Effector memory CD8-positive, alpha-beta T cell (primary cell): ENCODE results near the gene RFX5.

Source experiments
- ATAC-seq: fragments of 150-1000 bp; cut with Tn5 transposase; replicated peaks from 2 replicates; pipeline ENCODE4 v1.10.0; 2021; ENCODE audit warnings: mild to moderate bottlenecking, moderate library complexity
- DNase-seq, 3 experiments: peaks; one replicate each; pipeline ENCODE4 v3.0.0; 2021
- H3K27ac Mint-ChIP-seq, 2 donors: one replicate each; pipeline ENCODE4 v1.8.0; 2022; ENCODE audit warnings: mild to moderate bottlenecking in 2 of 2, mixed read lengths in 2 of 2, moderate library complexity in 2 of 2
- H3K27me3 Mint-ChIP-seq, 2 donors: one replicate each; pipeline ENCODE4 v1.8.0; 2022; ENCODE audit warnings: mixed read lengths in 2 of 2
- H3K36me3 Mint-ChIP-seq: one replicate; pipeline ENCODE4 v1.8.0; 2022; ENCODE audit warnings: mild to moderate bottlenecking, moderate library complexity, mixed read lengths; ENCODE audit not compliant: insufficient read depth
- H3K4me1 Mint-ChIP-seq, 2 donors: one replicate each; pipeline ENCODE4 v1.8.0; 2022; ENCODE audit warnings: low read depth in 2 of 2, mixed read lengths in 2 of 2
- H3K4me3 Mint-ChIP-seq, 2 donors: one replicate each; pipeline ENCODE4 v1.8.0; 2022; ENCODE audit warnings: mild to moderate bottlenecking in 2 of 2, mixed read lengths in 2 of 2, moderate library complexity in 2 of 2
- H3K9me3 Mint-ChIP-seq, 2 donors: one replicate each; pipeline ENCODE4 v1.8.0; 2022; ENCODE audit warnings: mixed read lengths in 2 of 2

Gene RFX5

GRCh38 chr1:151293093-151293492 is 54.0 kb downstream of the RFX5 start:
- Mint-ChIP-seq H3K9me3 (no peaks in the 10 kb centered on the region), H3K27me3 (no peaks in the 10 kb centered on the region), H3K36me3 (peaks cover 59% of the 10 kb centered on the region), H3K4me3 (no peak overlapping the region), H3K4me1 (peaks cover 8 to 19% of the 10 kb centered on the region in 2 donors), H3K27ac (peak overlapping the region; percentile 85 to 87)
- DNase-seq (no peak), ATAC-seq (no peak)

GRCh38 chr1:151292207-151293030 is 54.6 kb downstream of the RFX5 start:
- peak overlapping the region; percentile 85 to 87 for H3K27ac Mint-ChIP-seq
- no peaks in the 10 kb centered on the region for H3K27me3 Mint-ChIP-seq
- DNase-seq, result no peak
- no peaks in the 10 kb centered on the region for H3K9me3 Mint-ChIP-seq
- peaks cover 8 to 19% of the 10 kb centered on the region in 2 donors for H3K4me1 Mint-ChIP-seq
- ATAC-seq, result peak; percentile 70
- H3K36me3 Mint-ChIP-seq, result peaks cover 53% of the 10 kb centered on the region
- H3K4me3 Mint-ChIP-seq, result no peak overlapping the region

GRCh38 chr1:151290709-151291303 is 56.2 kb downstream of the RFX5 start:
- Mint-ChIP-seq H3K9me3 (no peaks in the 10 kb centered on the region), H3K4me1 (peaks cover 17 to 21% of the 10 kb centered on the region in 2 donors), H3K27ac (peak overlapping the region in 1 of 2 donors; percentile 84), H3K27me3 (no peaks in the 10 kb centered on the region), H3K36me3 (peaks cover 42% of the 10 kb centered on the region), H3K4me3 (peak overlapping the region in 1 of 2 donors; percentile 21)
- no peak for DNase-seq
- peak; percentile 20 for ATAC-seq
